GM23248 (cell line): Measurements from ENCODE around the gene TRIM28.

ENCODE experiments used
- EZH2 ChIP-seq: fragments of 200-600 bp; sonication (generic); IDR thresholded peaks from 2 replicates; pipeline ENCODE4 v1.6.1; 2018; ENCODE audit warnings: antibody characterized with exemption, mild to moderate bottlenecking; ENCODE audit not compliant: insufficient read depth, poor library complexity, severe bottlenecking
- EZH2phosphoT487 ChIP-seq: fragments of 200-600 bp; sonication (generic); IDR thresholded peaks from 2 replicates; pipeline ENCODE4 v1.6.1; 2018; ENCODE audit warnings: antibody characterized with exemption, moderate library complexity, mild to moderate bottlenecking, low read depth; ENCODE audit not compliant: insufficient read depth

DNA sequence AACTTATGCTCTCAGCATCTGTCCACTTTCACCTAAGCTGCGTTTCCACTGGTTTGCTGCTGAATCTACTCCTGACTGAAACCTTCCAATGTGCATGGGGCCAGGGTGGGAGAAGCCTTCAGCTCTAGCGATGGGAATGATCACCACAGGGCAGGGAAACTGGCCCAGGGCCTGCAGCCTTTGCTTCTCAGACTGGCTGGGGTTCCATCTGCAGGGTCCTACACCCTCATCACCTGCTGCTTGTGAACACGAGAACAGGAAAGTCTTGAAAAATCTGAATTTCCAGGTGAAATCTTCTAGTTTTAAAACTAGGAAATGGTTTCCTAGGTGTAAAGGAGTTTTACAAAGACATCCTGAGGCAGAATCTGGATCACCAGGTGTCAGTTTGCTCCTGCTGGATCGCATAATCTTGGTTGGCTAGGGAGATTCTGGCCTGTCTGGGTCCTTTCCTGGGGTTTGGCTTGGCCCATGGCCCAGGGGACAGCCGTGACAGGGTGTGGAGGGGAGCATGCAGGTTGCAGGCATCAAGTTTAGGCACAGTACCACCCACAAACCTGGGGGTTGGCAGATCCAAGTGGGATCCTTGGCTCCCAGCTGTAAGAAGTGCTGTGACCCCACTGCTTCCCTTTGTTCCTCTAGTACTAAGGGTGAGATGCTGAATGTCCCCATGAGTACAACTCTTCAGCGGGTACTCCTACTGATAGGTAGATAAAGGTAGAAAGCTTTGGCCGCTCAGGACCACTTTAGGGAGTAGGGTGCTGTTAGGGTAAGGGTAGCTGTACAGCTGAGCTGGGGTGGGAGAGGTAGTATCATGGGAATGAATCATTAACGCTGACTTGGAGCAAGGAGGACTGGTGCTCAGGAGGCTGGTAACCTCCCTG, 16.4 kb downstream of the TRIM28 start:
- no peak for TF ChIP-seq EZH2
- TF ChIP-seq EZH2phosphoT487: no peak
